Fibroblast of lung (primary cell): Measurements from ENCODE around the gene CARMIL1. TPM values are rescaled to one million over a fixed set of nuclear protein-coding genes. Genes with fewer than 3 reads are reported as not detected.

ENCODE experiments used
- DNase-seq, 2 donors: peaks; one replicate each; pipeline versions ENCODE4 v3.0.0 to v3.0.0-alpha.2; 2010; ENCODE audit warnings: low read depth in 2 of 2
- H2AFZ ChIP-seq: 2 replicates; pipeline ENCODE4 v1.5.1; 2012; ENCODE audit warnings: low read length, control low read depth, inconsistent platforms
- H3K27ac ChIP-seq: 2 replicates; pipeline ENCODE4 v1.5.1; 2011; ENCODE audit warnings: low read length, control low read depth; ENCODE audit not compliant: insufficient read depth
- H3K27me3 ChIP-seq: 2 replicates; pipeline ENCODE4 v1.5.1; 2011; ENCODE audit warnings: mild to moderate bottlenecking, low read length; ENCODE audit not compliant: control insufficient read depth, insufficient read depth
- H3K36me3 ChIP-seq: 2 replicates; pipeline ENCODE4 v1.5.1; 2011; ENCODE audit warnings: low read length; ENCODE audit not compliant: control insufficient read depth, insufficient read depth
- H3K4me1 ChIP-seq: 2 replicates; pipeline ENCODE4 v1.5.1; 2011; ENCODE audit warnings: low read length; ENCODE audit not compliant: control insufficient read depth, insufficient read depth; ENCODE audit errors: extremely low read depth
- H3K4me2 ChIP-seq: 2 replicates; pipeline ENCODE4 v1.5.1; 2011; ENCODE audit warnings: low read length, control low read depth; ENCODE audit not compliant: insufficient read depth; ENCODE audit errors: extremely low read depth
- H3K4me3 ChIP-seq, 4 experiments: fragments of 200-600 bp in 1 of 4; sonication (generic) in 1 of 4; replicated peaks in 1 of 4; 2 replicates each; pipeline ENCODE4 v1.5.1; 2011 to 2016; ENCODE audit warnings: low read length in 4 of 4, low read depth in 3 of 4, mild to moderate bottlenecking in 3 of 4, control low read depth in 2 of 4, inconsistent platforms in 1 of 4, mixed read lengths in 1 of 4; ENCODE audit not compliant: insufficient read depth in 1 of 4; ENCODE audit errors: control extremely low read depth in 1 of 4
- H3K79me2 ChIP-seq: 2 replicates; pipeline ENCODE4 v1.5.1; 2012; ENCODE audit warnings: mild to moderate bottlenecking, low read length, inconsistent platforms; ENCODE audit not compliant: control insufficient read depth, insufficient read depth
- H3K9ac ChIP-seq: 2 replicates; pipeline ENCODE4 v1.5.1; 2011; ENCODE audit warnings: mild to moderate bottlenecking, low read length, control low read depth; ENCODE audit not compliant: insufficient read depth
- H3K9me3 ChIP-seq: 2 replicates; pipeline ENCODE4 v1.5.1; 2012; ENCODE audit warnings: low read depth, low read length; ENCODE audit not compliant: control insufficient read depth, insufficient read depth
- H4K20me1 ChIP-seq: 2 replicates; pipeline ENCODE4 v1.5.1; 2011; ENCODE audit warnings: low read length; ENCODE audit not compliant: control insufficient read depth, insufficient read depth; ENCODE audit errors: extremely low read depth
- CTCF ChIP-seq, 2 donors: IDR thresholded peaks in 1 of 2; conservative IDR thresholded peaks in 1 of 2; 1 replicate in 1 of 2; 2 replicates in 1 of 2; pipeline ENCODE4 v1.5.1; 2011 to 2012; ENCODE audit warnings: low read length in 2 of 2, control low read depth in 1 of 2, inconsistent platforms in 1 of 2, low read depth in 1 of 2, mild to moderate bottlenecking in 1 of 2
- EZH2 ChIP-seq: IDR thresholded peaks from 2 replicates; pipeline ENCODE4 v1.5.1; 2012; ENCODE audit warnings: low read length, control low read depth, mild to moderate bottlenecking; ENCODE audit errors: missing control alignments
- polyA plus RNA-seq, 2 donors: library from polyadenylated mRNA; depleted of rRNA in 1 of 2; stranded (reverse) in 1 of 2; unstranded in 1 of 2; fragments of >200 nt; gene quantifications; 2 replicates each; pipeline ENCODE4 v1.2.1, GENCODE V29; 2011 to 2012; ENCODE audit warnings: missing spikeins in 1 of 2
- total RNA-seq: library from RNA; depleted of rRNA; stranded (reverse); fragments of >200 nt; gene quantifications from 2 replicates; pipeline ENCODE4 v1.2.1, GENCODE V29; 2014

The CARMIL1 gene
- total and polyA plus RNA-seq, 2 donors (not counting 1 experiment from before 2014, with no cell fraction given), result 10.2 to 12.5 TPM

GRCh38 chr6:25401711-25402110, 122.5 kb downstream of the CARMIL1 start:
- DNase-seq, result no peak
- H3K4me2 ChIP-seq, result no peak overlapping the region

GRCh38 chr6:25402125-25402524, 123.0 kb downstream of the CARMIL1 start:
- Histone ChIP-seq H2AFZ (no peak overlapping the region), H3K4me2 (no peak overlapping the region), H3K9me3 (no peaks in the 10 kb centered on the region), H3K27me3 (no peaks in the 10 kb centered on the region), H3K27ac (no peak overlapping the region), H3K4me1 (no peaks in the 10 kb centered on the region), H4K20me1 (no peaks in the 10 kb centered on the region), H3K79me2 (no peaks in the 10 kb centered on the region), H3K4me3 (no peak overlapping the region), H3K36me3 (no peaks in the 10 kb centered on the region), H3K9ac (no peak overlapping the region)
- DNase-seq, result no peak
- no peak for TF ChIP-seq CTCF (conservative IDR thresholded peaks at IDR 0.05 in 1 of 2, IDR thresholded peaks at IDR 0.05 in 1 of 2; ENCODE audit: low read depth in 1 of 2, low read length in 2 of 2)
- TF ChIP-seq EZH2, result no peak

More at GRCh38 chr6:25401711-25402110, 122.5 kb downstream of the CARMIL1 start:
- no peak overlapping the region for H3K9ac ChIP-seq
- H3K27me3 ChIP-seq, result no peaks in the 10 kb centered on the region
- no peaks in the 10 kb centered on the region for H3K79me2 ChIP-seq
- H4K20me1 ChIP-seq, result no peaks in the 10 kb centered on the region
- H3K36me3 ChIP-seq, result no peaks in the 10 kb centered on the region
- TF ChIP-seq EZH2 (no peak), CTCF (conservative IDR thresholded peaks at IDR 0.05 in 1 of 2, IDR thresholded peaks at IDR 0.05 in 1 of 2; ENCODE audit: low read depth in 1 of 2, low read length in 2 of 2) (no peak)
- no peak overlapping the region for H3K4me3 ChIP-seq
- H3K27ac ChIP-seq, result no peak overlapping the region
- H3K4me1 ChIP-seq, result no peaks in the 10 kb centered on the region
- H3K9me3 ChIP-seq, result no peaks in the 10 kb centered on the region
- no peak overlapping the region for H2AFZ ChIP-seq

DNA sequence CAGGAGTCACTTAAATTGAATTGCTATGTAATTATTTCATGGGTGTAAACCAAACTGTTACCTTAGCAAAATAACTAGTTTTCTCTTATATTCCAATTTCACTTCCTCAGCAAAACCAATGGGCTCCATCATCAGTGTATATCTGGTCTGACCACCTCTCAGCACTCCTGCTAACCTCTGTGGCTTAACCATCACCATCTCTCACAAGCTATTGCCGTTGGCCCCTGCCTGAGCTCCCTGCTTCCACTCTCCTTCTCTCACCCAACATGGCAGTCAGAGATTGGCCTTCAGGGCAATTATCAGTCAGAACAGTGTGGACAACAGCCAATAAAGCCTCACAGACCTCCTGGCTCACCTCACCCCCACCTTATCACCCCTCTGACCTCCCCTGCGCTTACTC, 124.0 kb downstream of the CARMIL1 start:
- no peak overlapping the region for H2AFZ ChIP-seq
- no peaks in the 10 kb centered on the region for H3K9me3 ChIP-seq
- no peak overlapping the region for H3K9ac ChIP-seq
- H3K27me3 ChIP-seq, result no peaks in the 10 kb centered on the region
- H3K27ac ChIP-seq, result no peak overlapping the region
- H3K79me2 ChIP-seq, result no peaks in the 10 kb centered on the region
- H4K20me1 ChIP-seq, result no peaks in the 10 kb centered on the region
- no peak overlapping the region for H3K4me3 ChIP-seq
- no peaks in the 10 kb centered on the region for H3K4me1 ChIP-seq
- H3K36me3 ChIP-seq, result no peaks in the 10 kb centered on the region
- TF ChIP-seq EZH2 (no peak), CTCF (conservative IDR thresholded peaks at IDR 0.05 in 1 of 2, IDR thresholded peaks at IDR 0.05 in 1 of 2; ENCODE audit: low read depth in 1 of 2, low read length in 2 of 2) (no peak)
- H3K4me2 ChIP-seq, result no peak overlapping the region
- no peak for DNase-seq
